Measurements from ENCODE around the gene LATS2. TPM values are rescaled to one million over a fixed set of nuclear protein-coding genes. Genes with fewer than 3 reads are reported as not detected.

LATS2 gene
- total RNA-seq (10 to 100 TPM in 3 of 5 donors, 1 to 10 TPM in 2; 4.7 to 21.4 (median 13.5) TPM), polyA plus RNA-seq (1 to 10 TPM; 3.4 to 6.7 (median 5.0) TPM)
- long read RNA-seq, donor 1, result 0 reads
- long read RNA-seq, donor 2, full-length matches to known transcripts, result 2 of 2 reads
- long read RNA-seq, donor 2, partial matches to known transcripts, result 0 of 2 reads
- long read RNA-seq, donor 2, other reads (novel, unspliced or antisense), result 0 of 2 reads
- long read RNA-seq, donor 3, result 0 reads
- long read RNA-seq, donor 4, result 0 reads
- long read RNA-seq, donor 5, full-length matches to known transcripts, result 2 of 2 reads
- long read RNA-seq, donor 5, partial matches to known transcripts, result 0 of 2 reads
- long read RNA-seq, donor 5, other reads (novel, unspliced or antisense), result 0 of 2 reads
- long read RNA-seq, donor 6, full-length matches to known transcripts, result 2 of 8 reads
- long read RNA-seq, donor 6, partial matches to known transcripts, result 6 of 8 reads
- long read RNA-seq, donor 6, other reads (novel, unspliced or antisense), result 0 of 8 reads
- long read RNA-seq, donor 7, full-length matches to known transcripts, result 1 of 1 reads
- long read RNA-seq, donor 7, partial matches to known transcripts, result 0 of 1 reads
- long read RNA-seq, donor 7, other reads (novel, unspliced or antisense), result 0 of 1 reads
- long read RNA-seq, donor 8, result 0 reads
- long read RNA-seq, donor 9, result 0 reads
- long read RNA-seq, donor 10, result 0 reads

GRCh38 chr13:21061029-21061763, at the start of gene LATS2:
Gene LATS2, minus strand, starts transcription at chr13:21061586. Its CDS starts 15,560 bp downstream, at chr13:21046026.
- Histone ChIP-seq H3K27ac (peak within 1 kb of the TSS; percentile 97 to 100 (median 99)), H3K9me3 (no peaks in the 10 kb centered on the region), H3K27me3 (no peaks in the 10 kb centered on the region), H3K36me3 (no peaks in the 10 kb centered on the region), H3K4me3 (peak within 1 kb of the TSS; percentile 72 to 99 (median 81)), H3K4me1 (peaks cover 22 to 47% (median 34%) of the 10 kb centered on the region in 4 donors)
- intact Hi-C loops (cut with DNase I; ENCODE audit: low total_unique reads), result loop anchor here (10.0 kb wide), 1 partner anchor 46 kb away; no protein-coding TSS in a partner anchor
- WGBS, 5 donors, result 0 to 1% (median 1%) methylated on average over 6 to 96 of the region's 96 CpGs
- DNase-seq, result peak; percentile 97 to 98
- peak; percentile 89 to 96 (median 96) for TF ChIP-seq POLR2AphosphoS5 (IDR thresholded peaks at IDR 0.05)
- no peak for TF ChIP-seq EP300 (IDR thresholded peaks at IDR 0.05)
- TF ChIP-seq POLR2A (IDR thresholded peaks at IDR 0.05), result peak in 1 of 4 donors; percentile 64
- TF ChIP-seq, protein P1, sequence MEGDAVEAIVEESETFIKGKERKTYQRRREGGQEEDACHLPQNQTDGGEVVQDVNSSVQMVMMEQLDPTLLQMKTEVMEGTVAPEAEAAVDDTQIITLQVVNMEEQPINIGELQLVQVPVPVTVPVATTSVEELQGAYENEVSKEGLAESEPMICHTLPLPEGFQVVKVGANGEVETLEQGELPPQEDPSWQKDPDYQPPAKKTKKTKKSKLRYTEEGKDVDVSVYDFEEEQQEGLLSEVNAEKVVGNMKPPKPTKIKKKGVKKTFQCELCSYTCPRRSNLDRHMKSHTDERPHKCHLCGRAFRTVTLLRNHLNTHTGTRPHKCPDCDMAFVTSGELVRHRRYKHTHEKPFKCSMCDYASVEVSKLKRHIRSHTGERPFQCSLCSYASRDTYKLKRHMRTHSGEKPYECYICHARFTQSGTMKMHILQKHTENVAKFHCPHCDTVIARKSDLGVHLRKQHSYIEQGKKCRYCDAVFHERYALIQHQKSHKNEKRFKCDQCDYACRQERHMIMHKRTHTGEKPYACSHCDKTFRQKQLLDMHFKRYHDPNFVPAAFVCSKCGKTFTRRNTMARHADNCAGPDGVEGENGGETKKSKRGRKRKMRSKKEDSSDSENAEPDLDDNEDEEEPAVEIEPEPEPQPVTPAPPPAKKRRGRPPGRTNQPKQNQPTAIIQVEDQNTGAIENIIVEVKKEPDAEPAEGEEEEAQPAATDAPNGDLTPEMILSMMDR (IDR thresholded peaks at IDR 0.05), result peak in 3 of 7 experiments; percentile 6 to 24 (median 20)

GRCh38 chr13:21109168-21109567, 47.8 kb upstream of the LATS2 start:
- Histone ChIP-seq H3K36me3 (no peaks in the 10 kb centered on the region), H3K9me3 (no peaks in the 10 kb centered on the region), H3K4me1 (no peaks in the 10 kb centered on the region), H3K4me3 (no peak overlapping the region), H3K27me3 (no peaks in the 10 kb centered on the region), H3K27ac (no peak overlapping the region)
- WGBS, 5 donors, result 85 to 94% (median 87%) methylated on average over 7 of the region's 7 CpGs
- TF ChIP-seq POLR2A (IDR thresholded peaks at IDR 0.05) (no peak), EP300 (IDR thresholded peaks at IDR 0.05) (no peak), POLR2AphosphoS5 (IDR thresholded peaks at IDR 0.05) (no peak)
- TF ChIP-seq, protein P1 (IDR thresholded peaks at IDR 0.05), result no peak
- no peak for DNase-seq
- intact Hi-C loops (cut with DNase I; ENCODE audit: low total_unique reads), result loop anchor here (10.0 kb wide), 1 partner anchor 376 kb away; no protein-coding TSS in a partner anchor

- Histone ChIP-seq H3K36me3 (no peaks in the 10 kb centered on the region), H3K9me3 (no peaks in the 10 kb centered on the region), H3K4me1 (no peaks in the 10 kb centered on the region), H3K4me3 (no peak overlapping the region), H3K27me3 (no peaks in the 10 kb centered on the region), H3K27ac (no peak overlapping the region)
- TF ChIP-seq, protein P1 (IDR thresholded peaks at IDR 0.05), result no peak
- TF ChIP-seq EP300 (IDR thresholded peaks at IDR 0.05) (no peak), POLR2A (IDR thresholded peaks at IDR 0.05) (no peak), POLR2AphosphoS5 (IDR thresholded peaks at IDR 0.05) (no peak)
- 22 to 47% (median 36%) methylated on average over 4 of the region's 4 CpGs for WGBS, 5 donors
- intact Hi-C loops (cut with DNase I; ENCODE audit: low total_unique reads), result loop anchor here (10.0 kb wide), 1 partner anchor 379 kb away; no protein-coding TSS in a partner anchor
- peak in 1 of 2 donors; percentile 32 for DNase-seq
Observed at GRCh38 chr13:21106089-21106488, 44.7 kb upstream of the LATS2 start.
